GM18507 (cell line): ENCODE data around the gene TMEM86A.
A peak's percentile ranks its signal among the peaks of the same experiment; 100 is the strongest.

Experiments used
- DNase-seq: peaks from one replicate; pipeline ENCODE4 v3.0.0; 2011; ENCODE audit warnings: low read depth; ENCODE audit not compliant: insufficient read length; ENCODE audit errors: extremely low spot score
- FAIRE-seq: peaks from 2 replicates; lab custom pipeline; 2011; peaks lifted over from hg19 to GRCh38; lab: Jason Lieb, UNC

Gene TMEM86A

GRCh38 chr11:18720808-18721560 lies 22.4 kb downstream of the TMEM86A start:
- no peak for DNase-seq
- FAIRE-seq = no peak

GRCh38 chr11:18721561-18722292 lies 23.1 kb downstream of the TMEM86A start:
- peak; percentile 78 for FAIRE-seq
- peak; percentile 36 for DNase-seq

DNA sequence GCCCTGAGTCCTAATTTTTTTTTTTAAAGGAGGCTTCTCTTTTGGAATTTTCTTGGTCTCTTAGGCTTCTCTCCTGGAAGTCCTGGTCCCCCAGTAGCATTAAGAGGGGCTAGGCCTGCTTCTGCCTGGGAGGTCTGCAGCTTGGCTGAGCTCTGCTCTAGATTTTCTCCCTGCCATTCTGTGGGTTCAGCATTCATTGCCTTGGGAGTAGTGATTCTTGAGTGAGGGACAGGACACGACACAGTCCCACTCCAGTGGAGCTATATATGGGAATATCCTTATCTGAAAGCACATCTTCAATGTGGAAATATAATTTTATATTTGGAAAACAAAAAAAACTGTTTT lies 23.7 kb downstream of the TMEM86A start:
- FAIRE-seq (no peak), DNase-seq (no peak)

DNA sequence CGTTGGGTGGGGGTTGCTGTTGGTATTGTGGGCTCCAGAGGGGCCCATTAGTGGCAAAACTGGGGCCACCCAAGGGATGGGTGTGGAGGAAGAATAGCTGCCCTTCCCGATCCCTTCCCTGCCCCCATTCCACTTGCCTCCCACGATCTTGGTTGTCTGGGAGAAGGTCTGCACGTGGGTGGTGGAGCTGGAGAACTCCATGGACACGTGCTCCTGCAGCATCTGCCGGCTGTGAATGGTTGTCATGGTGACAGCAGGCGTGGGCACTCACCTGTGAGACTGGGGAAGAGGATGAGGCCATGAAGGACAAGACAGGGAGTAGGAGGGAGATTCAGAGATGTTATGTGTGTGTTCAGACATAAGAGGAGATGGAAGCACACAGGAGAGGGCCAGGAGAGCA lies 25.4 kb downstream of the TMEM86A start:
- DNase-seq = no peak
- FAIRE-seq = no peak

- DNase-seq (no peak), FAIRE-seq (no peak)
Observed at GRCh38 chr11:18726040-18726439, 27.5 kb downstream of the TMEM86A start, which contains the start of gene IGSF22. IGSF22 (minus strand) TSS chr11:18726188; CDS start chr11:18724236, 1,952 bp downstream.

DNA sequence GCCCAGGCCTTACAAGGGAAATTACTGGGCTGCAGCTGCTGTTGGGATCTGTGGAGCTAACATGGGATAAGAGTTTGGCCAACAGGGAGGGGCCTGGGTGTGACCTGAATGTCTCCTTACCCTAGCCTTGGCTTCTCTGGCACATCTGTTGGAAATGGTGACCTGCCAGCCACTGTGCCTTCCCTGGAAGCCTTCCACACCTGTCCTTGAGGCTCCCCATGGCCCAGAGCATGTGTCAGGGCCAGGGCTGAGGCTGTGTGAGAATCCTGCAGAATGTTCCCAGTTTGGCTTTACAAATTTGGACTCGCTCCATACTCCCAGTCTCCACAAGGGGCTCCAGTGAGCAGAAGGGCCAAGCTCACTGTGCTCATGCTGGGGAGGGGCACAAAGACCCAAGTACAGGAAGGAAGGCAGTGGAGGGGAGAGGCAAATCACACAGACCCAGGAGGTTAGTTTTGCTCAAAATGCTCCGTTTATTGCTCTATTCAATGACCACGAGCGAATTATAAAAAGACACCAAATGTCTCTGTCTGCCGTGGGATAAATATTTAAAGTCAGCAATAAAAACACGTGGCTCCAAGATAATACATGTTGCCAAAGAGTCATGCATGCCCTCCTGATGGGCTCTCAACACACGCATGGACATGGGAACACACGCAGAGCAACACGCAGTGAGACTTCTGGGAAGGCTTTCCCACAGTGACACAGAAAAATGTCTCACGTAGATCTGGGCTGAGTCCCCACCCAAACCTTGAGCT lies 29.1 kb downstream of the TMEM86A start:
- peak; percentile 68 for FAIRE-seq
- peak; percentile 40 for DNase-seq

DNA sequence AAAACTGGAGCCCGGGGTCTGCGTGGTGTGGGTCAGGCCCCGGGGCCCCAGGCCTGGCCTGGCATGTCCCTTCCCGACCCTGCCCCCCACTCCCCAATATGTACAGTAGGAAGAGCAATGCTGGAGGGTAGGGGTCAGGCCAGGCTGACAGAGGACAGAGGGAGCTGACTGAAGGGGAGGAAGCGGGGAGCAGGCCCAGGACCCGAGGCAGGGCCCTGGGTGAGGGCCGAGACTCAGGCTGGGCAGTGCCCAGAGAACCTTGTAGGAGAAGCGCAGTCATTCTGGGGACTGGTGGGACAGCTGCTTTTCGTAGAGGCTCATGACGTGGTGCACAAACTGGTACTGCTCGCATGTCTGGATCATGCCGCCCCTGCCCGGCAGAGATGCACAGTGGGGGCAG lies 30.1 kb downstream of the TMEM86A start:
- FAIRE-seq (no peak), DNase-seq (no peak)

GRCh38 chr11:18729426-18729825 lies 30.8 kb downstream of the TMEM86A start:
- FAIRE-seq (no peak), DNase-seq (no peak)

DNA sequence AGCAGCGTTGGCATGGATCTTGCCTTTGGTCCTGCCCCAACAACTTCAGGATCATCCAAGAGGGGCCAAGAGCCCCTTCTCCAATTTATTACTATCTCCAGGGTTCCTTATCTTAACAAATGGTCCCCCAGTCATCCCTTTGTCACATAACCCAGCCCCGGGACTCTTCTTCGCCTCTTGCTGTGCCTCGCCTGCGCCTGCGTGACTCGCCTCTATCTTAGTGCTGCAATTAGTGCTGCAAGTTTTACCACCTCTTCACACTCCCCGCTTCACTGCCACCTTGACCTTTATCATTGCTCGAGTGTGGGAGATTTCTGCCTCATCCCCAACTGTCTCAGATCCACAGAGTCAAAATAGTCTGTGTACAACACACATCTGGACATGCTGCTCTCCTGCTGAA lies 31.4 kb downstream of the TMEM86A start:
- no peak for FAIRE-seq

DNA sequence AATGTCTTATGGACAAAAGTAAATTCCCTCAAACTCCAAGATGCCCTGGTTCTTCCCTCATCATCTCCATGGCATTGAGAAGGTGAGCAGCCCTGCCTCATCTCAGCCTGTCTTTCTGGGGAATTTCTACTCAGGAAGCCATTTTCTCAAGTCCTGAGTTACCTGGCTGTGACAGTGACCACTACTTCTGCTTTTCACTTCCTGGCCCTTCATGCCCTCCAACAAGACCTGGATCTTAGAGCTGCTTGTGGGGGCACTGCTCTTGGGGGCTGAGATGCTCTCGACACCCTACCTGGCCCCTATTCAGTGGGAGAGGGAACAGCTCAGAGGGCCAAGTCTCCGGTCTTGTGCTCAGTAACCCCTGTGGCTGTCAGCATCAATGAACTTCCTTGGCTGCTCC lies 32.9 kb downstream of the TMEM86A start:
- DNase-seq (no peak), FAIRE-seq (peak; percentile 58)

More for the DNA sequence above, 31.4 kb downstream of the TMEM86A start:
- no peak for DNase-seq

- FAIRE-seq (peak; percentile 90), DNase-seq (peak; percentile 48)
Observed at GRCh38 chr11:18731949-18732821, 33.6 kb downstream of the TMEM86A start.

- no peak for DNase-seq
- no peak for FAIRE-seq
Observed at GRCh38 chr11:18733202-18733601, 34.6 kb downstream of the TMEM86A start.

- DNase-seq (no peak), FAIRE-seq (no peak)
Observed at GRCh38 chr11:18736590-18737148, 38.1 kb downstream of the TMEM86A start.

GRCh38 chr11:18737642-18738041 lies 39.1 kb downstream of the TMEM86A start:
- DNase-seq = no peak
- FAIRE-seq = no peak

DNA sequence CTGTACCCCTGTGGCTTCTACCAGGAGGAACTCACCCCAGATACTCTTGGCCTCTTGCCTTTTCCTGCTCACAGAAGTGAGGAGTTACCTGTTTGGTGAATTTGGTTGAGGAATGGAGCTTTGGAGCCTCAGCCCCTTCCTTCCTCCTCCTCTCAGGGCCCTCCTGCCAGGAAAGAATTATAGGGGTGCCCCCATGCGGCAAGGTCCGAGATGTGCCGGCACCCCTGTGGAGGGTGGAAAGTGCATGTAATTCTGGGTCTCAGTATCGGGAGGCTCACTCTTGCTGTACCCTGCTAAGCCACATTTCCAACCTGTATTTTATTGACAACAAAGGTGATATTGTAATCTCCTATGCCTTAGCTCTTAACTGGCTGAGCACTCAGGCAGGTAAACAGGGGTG lies 41.1 kb downstream of the TMEM86A start:
- DNase-seq (no peak), FAIRE-seq (no peak)

GRCh38 chr11:18741783-18742182 lies 43.2 kb downstream of the TMEM86A start:
- FAIRE-seq = no peak

GRCh38 chr11:18743365-18743764 lies 44.8 kb downstream of the TMEM86A start:
- DNase-seq (no peak), FAIRE-seq (no peak)

More at GRCh38 chr11:18741783-18742182, 43.2 kb downstream of the TMEM86A start:
- no peak for DNase-seq

- FAIRE-seq (no peak), DNase-seq (no peak)
Observed at GRCh38 chr11:18743900-18744514, 45.4 kb downstream of the TMEM86A start.

DNA sequence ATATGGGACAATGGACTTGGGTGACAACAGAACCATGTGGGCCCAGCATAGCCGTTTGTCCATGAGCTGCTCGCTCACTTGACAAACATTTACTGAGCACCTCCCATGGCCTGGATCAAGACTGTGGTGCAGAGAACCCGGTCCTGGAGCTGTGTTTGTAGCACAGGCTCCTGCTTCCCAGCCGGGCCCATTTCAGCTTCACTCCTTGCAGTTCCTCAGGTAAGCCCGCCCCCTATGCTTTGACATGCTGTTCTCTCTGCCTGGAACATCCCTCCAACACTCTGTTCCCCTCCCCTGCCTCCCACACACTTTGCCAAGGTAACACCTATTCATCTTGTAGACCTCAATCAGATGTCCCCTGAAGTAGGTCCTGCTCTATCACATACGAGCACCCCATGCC lies 46.7 kb downstream of the TMEM86A start:
- FAIRE-seq (no peak), DNase-seq (no peak)
